SIG-M5 treated with dmso at 0.1 percent for 504 hours (cell line): Measurements from ENCODE around the gene PADI4.
"Not testable (repeated sequence)": the region's sequence is repeated elsewhere in the genome, so short reads cannot be mapped to it uniquely, and the experiment has no call there.

Source experiments
- DNase-seq: peaks from one replicate; lab custom pipeline; 2025; ENCODE audit not compliant: unreplicated experiment; lab: John Stamatoyannopoulos, UW

Gene PADI4

GRCh38 chr1:17375651-17376050, 67.7 kb downstream of the PADI4 start:
- DNase-seq = no peak

DNA sequence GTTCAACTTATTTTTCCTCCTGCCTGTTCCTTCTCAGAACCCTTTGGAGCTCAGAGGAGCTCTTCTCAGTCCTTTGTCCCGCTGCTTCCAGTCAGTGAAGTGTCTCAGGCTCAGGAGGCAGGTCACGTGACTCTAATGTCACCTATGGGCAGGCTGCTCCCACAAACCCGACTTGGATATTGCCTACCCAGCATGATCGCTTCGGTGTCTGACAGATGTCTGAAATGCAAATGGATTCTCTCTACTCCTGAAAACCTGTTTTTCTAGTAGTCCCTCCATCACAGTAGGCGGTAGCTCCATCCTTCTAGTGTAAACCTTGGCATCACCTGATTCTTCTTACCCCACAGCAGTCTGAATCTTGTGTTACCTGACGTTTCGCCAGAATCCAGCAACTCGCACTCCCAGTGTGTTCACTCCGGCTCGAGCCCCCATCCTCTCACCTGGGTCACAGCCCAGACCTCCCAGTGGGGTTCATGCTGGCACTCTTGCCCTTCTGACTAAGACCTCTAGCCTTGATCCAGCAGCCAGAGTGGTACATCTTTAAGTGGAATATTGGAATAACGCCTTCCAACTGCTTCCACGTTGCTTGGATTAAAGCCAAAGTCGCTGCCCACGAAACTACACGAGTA, 69.4 kb downstream of the PADI4 start:
- DNase-seq = peak; percentile 67

DNA sequence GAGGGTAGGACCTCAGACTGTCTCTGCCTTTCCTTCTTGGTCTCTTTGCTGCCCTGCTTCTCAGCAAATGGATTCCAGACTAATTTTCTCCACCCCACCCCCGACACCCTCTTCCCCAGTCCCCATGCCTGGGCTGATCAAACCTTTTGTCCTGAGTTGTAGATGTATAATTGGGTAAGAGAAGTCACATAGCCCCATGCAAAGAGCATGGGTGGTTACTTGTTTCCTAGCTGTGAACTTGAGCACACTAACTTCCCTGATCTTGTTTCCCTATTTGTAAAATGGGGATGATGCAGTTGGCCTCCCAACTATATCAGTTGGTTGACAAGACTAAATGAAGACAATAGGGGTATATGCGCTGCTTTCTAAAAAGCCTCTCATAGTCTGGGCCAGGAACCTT, 73.2 kb downstream of the PADI4 start:
- no peak for DNase-seq

DNA sequence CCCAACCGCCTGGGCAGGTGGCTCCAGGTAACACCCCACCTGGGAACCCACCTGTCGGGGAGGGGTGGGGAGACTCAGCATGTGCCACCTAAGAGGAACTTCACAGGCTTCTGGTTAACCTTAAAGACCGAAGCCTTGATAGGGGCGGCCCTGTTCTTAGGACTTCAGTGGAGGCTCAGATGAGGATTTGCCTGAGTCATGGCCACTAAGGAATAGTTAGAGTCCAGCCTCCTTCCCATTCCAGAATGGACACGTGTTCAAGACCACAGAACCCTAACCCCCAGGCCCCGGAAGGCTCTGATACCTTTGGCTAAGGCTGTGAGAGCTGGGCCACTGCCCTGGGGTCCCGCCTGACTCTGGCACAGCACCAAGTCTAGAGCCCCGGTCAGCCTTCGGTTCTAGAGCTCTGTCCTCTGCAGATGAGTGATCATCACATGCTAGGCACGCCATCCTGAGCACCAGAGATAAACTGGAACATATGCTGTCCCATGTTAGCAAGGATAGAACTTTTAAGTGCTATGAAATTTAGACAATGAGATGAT, 84.3 kb downstream of the PADI4 start:
- DNase-seq = no peak

- DNase-seq = peak; percentile 27
Observed at GRCh38 chr1:17393230-17393629, 85.2 kb downstream of the PADI4 start.

DNA sequence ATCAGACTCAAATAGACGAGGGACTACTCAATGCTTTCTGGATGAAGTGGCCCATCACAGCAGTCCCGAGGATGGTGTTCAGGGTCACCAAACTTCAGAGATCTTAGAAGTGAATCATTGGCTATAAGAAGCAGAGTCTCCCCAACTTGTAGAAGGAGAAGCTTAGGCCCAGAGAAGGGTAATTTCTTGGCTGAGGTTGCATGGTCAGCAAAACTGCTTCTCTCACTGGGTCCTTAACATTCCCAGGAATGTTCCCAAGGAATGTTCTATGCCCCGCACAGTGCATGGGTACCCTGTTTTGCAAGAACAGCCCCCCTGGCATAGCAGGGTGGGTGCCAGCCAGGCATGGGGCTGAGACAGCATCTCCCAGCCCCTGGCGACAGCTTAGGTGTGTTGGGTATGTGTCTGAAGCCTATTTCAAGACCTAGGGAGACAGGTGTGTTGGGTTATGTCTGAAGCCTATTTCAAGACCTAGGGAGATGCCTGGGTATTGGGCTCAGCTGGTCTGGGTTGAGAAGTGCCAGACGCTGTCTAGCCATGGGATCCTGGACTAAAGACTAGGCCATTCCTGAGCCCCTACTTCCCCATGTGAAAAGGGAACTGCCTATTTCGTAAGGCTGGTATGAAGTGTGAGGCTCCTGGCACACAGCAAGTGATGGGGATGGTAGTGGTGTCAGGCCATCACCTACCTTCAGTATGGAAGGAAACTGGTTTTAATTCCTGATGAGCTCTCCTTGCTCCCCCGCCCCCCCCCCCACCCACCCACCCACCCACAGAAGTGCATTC, 90.1 kb downstream of the PADI4 start:
- peak; percentile 47 for DNase-seq

- no peak for DNase-seq
Observed at GRCh38 chr1:17400725-17401341, 92.8 kb downstream of the PADI4 start.

DNA sequence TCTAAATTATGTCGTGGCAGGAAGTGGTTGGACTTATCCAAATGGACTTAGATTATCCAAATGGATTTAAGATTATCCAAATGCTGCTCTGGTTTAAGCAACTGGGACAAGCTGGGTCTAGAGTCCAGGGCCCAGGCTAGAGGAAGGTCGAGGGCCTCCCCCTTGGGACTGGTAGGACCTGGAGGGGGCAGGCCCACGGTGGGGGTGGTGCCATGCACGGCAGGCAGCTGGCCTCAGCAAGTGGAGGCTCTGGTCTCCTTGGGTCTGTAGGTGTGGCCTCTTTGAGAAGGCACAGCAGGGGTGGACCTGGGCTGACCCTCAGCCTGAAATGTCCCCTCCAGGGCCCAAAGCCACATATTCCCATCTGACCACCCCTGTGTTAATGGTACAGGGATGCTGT, 93.8 kb downstream of the PADI4 start:
- no peak for DNase-seq

GRCh38 chr1:17403081-17403480, 95.1 kb downstream of the PADI4 start:
- peak; percentile 19 for DNase-seq

DNA sequence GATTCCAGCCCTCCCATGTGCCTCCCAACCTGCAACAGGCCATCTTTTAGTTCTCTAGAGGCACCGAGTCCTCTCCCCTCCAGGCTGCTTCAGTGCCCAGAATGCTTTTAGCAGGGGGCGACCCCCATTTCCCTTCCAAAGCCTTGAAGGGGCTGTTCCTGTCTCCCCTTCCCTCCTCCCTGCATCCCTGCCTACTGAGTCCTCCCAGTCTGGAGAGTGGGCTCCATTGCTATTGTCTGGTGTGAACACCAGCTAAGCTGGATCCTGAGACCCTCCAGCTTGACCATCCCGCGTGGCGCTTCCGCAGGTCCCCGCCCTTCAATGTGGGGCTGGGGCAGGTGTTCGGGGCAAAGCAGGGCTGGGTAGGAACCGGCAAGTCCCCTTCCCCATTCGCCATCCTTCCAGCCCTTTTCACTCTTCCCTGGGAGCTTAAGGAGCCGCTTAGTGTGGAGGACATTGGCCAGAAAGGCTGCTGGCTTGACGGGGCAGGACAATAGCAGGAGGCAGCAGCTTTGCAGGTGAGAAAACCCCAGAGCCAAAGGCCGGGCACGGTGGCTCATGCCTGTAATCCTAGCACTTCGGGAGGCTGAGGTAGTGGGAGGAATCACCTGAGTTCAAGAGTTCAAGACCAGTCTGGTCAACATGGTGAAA, 96.2 kb downstream of the PADI4 start:
- DNase-seq = no peak

GRCh38 chr1:17404820-17405219, 96.8 kb downstream of the PADI4 start:
- no peak for DNase-seq

GRCh38 chr1:17405898-17406759, 98.1 kb downstream of the PADI4 start:
- peak; percentile 31 for DNase-seq

- not testable (repeated sequence) for DNase-seq
Observed at GRCh38 chr1:17406760-17407475, 98.9 kb downstream of the PADI4 start.

- not testable (repeated sequence) for DNase-seq
Observed at GRCh38 chr1:17407786-17408514, 100.0 kb downstream of the PADI4 start.

- no peak for DNase-seq
Observed at GRCh38 chr1:17409391-17409811, 101.4 kb downstream of the PADI4 start.

DNA sequence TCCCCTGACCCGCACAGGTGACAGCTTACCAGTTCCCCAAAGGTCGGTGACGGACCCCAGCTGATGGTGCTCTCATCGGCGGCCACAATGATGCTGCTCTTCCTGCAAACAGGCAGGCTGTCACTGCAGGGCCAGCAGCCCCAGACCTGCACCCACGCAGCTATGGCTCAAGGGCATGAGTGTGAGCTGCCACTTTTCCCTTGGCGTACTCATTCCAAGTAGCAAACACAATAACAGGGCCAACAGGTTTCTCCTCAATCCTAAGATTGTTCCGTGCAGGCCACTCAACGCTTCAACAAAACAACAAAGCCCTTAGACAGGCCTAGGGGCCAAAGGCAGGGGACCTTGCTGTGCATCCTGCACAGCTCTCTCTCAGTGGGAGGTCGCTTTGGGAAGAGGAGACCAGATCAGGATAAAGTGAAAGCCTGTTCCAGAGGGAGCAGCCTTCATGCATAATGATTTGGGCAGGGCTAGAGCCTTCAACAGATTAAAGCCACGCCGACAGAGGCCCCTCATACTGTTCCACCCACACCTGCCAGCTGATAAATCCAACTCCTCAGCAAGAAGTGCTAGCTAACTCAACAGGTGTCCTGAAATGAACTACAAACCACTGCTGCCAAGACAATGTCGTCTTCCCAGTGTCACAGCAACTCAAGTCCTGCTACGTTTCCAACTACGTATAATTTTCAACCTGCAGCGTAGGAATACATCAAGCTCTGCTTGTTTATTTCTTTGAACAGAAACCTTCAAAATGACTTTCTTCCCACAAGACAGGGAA, 104.3 kb downstream of the PADI4 start:
- peak; percentile 55 for DNase-seq
